GM12878 (cell line): ENCODE data around the gene FANCM.

ENCODE experiments used
- BMI1 ChIP-seq: fragments of 450-650 bp; IDR thresholded peaks from 2 replicates; pipeline ENCODE4 v1.6.1; 2016; ENCODE audit warnings: mild to moderate bottlenecking, moderate library complexity, borderline replicate concordance
- PAX5 ChIP-seq: IDR thresholded peaks from 2 replicates; pipeline ENCODE4 v1.6.1; 2011; ENCODE audit warnings: low read depth, low read length, borderline replicate concordance
- POU2F2 ChIP-seq: IDR thresholded peaks from 3 replicates; pipeline ENCODE4 v1.6.1; 2011; ENCODE audit warnings: low read depth, mild to moderate bottlenecking, low read length, borderline replicate concordance
- SMAD1 ChIP-seq: fragments of 450-650 bp; IDR thresholded peaks from 2 replicates; pipeline ENCODE4 v1.6.1; 2018; ENCODE audit warnings: mild to moderate bottlenecking, low read depth; ENCODE audit not compliant: partially characterized antibody
- TF ChIP-seq, protein P1 (sequence below): fragments of 450-650 bp; IDR thresholded peaks from 2 replicates; pipeline ENCODE4 v1.6.1; 2017; ENCODE audit warnings: low read depth, mild to moderate bottlenecking, moderate library complexity
- TF ChIP-seq, protein P2 (sequence below), 3 experiments: IDR thresholded peaks in 2 of 3; conservative IDR thresholded peaks in 1 of 3; 2 replicates each; pipeline ENCODE4 v1.5.1; 2011; ENCODE audit warnings: low read depth in 3 of 3, low read length in 3 of 3, mild to moderate bottlenecking in 3 of 3, control low read depth in 2 of 3, moderate library complexity in 2 of 3, inconsistent platforms in 1 of 3, mixed read lengths in 1 of 3; ENCODE audit not compliant: control insufficient read depth in 2 of 3, insufficient read depth in 1 of 3; ENCODE audit errors: extremely low read depth in 1 of 3
- TF ChIP-seq, protein P3 (sequence below): IDR thresholded peaks from 2 replicates; pipeline ENCODE4 v1.6.1; 2012; ENCODE audit warnings: mild to moderate bottlenecking, low read depth, low read length
- TF ChIP-seq, protein P4 (sequence below): fragments of 450-650 bp; IDR thresholded peaks from 2 replicates; pipeline ENCODE4 v1.6.1; 2017; ENCODE audit warnings: mild to moderate bottlenecking, low read depth, inconsistent platforms; ENCODE audit not compliant: poor library complexity, severe bottlenecking

DNA sequence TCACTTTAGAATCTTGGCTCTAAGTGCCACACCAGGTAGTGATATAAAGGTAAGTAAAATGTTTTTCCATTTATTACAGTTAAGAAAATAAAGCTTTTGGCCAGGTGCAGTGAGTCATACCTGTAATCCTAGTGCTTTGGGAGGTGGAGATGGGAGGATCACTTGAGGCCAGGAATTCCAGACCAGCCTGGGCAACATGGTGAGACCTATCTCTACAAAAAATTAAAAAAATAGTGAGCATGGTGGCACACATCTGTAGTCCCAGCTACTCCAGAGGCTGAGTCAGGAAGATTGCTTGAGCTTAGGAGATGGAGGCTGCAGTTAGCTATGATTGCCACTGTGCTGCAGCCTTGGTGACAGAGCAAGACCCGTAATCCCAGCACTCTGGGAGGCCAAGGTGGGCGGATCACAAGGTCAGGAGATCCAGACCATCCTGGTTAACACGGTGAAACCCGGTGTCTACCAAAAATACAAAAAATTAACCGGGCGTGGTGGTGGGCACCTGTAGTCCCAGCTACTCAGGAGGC, 5.0 kb downstream of the FANCM start:
- TF ChIP-seq PAX5: no peak
- TF ChIP-seq SMAD1: no peak
- TF ChIP-seq, protein P1, sequence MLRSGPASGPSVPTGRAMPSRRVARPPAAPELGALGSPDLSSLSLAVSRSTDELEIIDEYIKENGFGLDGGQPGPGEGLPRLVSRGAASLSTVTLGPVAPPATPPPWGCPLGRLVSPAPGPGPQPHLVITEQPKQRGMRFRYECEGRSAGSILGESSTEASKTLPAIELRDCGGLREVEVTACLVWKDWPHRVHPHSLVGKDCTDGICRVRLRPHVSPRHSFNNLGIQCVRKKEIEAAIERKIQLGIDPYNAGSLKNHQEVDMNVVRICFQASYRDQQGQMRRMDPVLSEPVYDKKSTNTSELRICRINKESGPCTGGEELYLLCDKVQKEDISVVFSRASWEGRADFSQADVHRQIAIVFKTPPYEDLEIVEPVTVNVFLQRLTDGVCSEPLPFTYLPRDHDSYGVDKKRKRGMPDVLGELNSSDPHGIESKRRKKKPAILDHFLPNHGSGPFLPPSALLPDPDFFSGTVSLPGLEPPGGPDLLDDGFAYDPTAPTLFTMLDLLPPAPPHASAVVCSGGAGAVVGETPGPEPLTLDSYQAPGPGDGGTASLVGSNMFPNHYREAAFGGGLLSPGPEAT: no peak
- no peak for TF ChIP-seq POU2F2
- TF ChIP-seq, protein P2, sequence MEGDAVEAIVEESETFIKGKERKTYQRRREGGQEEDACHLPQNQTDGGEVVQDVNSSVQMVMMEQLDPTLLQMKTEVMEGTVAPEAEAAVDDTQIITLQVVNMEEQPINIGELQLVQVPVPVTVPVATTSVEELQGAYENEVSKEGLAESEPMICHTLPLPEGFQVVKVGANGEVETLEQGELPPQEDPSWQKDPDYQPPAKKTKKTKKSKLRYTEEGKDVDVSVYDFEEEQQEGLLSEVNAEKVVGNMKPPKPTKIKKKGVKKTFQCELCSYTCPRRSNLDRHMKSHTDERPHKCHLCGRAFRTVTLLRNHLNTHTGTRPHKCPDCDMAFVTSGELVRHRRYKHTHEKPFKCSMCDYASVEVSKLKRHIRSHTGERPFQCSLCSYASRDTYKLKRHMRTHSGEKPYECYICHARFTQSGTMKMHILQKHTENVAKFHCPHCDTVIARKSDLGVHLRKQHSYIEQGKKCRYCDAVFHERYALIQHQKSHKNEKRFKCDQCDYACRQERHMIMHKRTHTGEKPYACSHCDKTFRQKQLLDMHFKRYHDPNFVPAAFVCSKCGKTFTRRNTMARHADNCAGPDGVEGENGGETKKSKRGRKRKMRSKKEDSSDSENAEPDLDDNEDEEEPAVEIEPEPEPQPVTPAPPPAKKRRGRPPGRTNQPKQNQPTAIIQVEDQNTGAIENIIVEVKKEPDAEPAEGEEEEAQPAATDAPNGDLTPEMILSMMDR (IDR thresholded peaks at IDR 0.05 in 2 of 3, conservative IDR thresholded peaks at IDR 0.05 in 1 of 3; ENCODE audit: control insufficient read depth in 2 of 3, extremely low read depth in 1 of 3, insufficient read depth in 1 of 3, low read depth in 3 of 3, low read length in 3 of 3): no peak
- TF ChIP-seq, protein P3, sequence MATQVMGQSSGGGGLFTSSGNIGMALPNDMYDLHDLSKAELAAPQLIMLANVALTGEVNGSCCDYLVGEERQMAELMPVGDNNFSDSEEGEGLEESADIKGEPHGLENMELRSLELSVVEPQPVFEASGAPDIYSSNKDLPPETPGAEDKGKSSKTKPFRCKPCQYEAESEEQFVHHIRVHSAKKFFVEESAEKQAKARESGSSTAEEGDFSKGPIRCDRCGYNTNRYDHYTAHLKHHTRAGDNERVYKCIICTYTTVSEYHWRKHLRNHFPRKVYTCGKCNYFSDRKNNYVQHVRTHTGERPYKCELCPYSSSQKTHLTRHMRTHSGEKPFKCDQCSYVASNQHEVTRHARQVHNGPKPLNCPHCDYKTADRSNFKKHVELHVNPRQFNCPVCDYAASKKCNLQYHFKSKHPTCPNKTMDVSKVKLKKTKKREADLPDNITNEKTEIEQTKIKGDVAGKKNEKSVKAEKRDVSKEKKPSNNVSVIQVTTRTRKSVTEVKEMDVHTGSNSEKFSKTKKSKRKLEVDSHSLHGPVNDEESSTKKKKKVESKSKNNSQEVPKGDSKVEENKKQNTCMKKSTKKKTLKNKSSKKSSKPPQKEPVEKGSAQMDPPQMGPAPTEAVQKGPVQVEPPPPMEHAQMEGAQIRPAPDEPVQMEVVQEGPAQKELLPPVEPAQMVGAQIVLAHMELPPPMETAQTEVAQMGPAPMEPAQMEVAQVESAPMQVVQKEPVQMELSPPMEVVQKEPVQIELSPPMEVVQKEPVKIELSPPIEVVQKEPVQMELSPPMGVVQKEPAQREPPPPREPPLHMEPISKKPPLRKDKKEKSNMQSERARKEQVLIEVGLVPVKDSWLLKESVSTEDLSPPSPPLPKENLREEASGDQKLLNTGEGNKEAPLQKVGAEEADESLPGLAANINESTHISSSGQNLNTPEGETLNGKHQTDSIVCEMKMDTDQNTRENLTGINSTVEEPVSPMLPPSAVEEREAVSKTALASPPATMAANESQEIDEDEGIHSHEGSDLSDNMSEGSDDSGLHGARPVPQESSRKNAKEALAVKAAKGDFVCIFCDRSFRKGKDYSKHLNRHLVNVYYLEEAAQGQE: no peak
- TF ChIP-seq BMI1: no peak
- TF ChIP-seq, protein P4, sequence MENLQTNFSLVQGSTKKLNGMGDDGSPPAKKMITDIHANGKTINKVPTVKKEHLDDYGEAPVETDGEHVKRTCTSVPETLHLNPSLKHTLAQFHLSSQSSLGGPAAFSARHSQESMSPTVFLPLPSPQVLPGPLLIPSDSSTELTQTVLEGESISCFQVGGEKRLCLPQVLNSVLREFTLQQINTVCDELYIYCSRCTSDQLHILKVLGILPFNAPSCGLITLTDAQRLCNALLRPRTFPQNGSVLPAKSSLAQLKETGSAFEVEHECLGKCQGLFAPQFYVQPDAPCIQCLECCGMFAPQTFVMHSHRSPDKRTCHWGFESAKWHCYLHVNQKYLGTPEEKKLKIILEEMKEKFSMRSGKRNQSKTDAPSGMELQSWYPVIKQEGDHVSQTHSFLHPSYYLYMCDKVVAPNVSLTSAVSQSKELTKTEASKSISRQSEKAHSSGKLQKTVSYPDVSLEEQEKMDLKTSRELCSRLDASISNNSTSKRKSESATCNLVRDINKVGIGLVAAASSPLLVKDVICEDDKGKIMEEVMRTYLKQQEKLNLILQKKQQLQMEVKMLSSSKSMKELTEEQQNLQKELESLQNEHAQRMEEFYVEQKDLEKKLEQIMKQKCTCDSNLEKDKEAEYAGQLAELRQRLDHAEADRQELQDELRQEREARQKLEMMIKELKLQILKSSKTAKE: no peak
